GM23248 (cell line): ENCODE measurements around the gene IRAG1. TPM values are rescaled to one million over a fixed set of nuclear protein-coding genes. Genes with fewer than 3 reads are reported as not detected.

Experiments used
- DNase-seq: peaks from one replicate; pipeline ENCODE4 v3.0.0-alpha.2; 2015
- H2AFZ ChIP-seq: fragments of 200-600 bp; sonication (generic); 2 replicates; pipeline ENCODE4 v1.6.1; 2016; ENCODE audit warnings: antibody characterized with exemption
- H3F3A ChIP-seq: fragments of 200-600 bp; sonication (generic); 2 replicates; pipeline ENCODE4 v1.6.1; 2016; ENCODE audit warnings: mild to moderate bottlenecking, antibody characterized with exemption, mixed run types; ENCODE audit not compliant: insufficient read depth
- H3K27ac ChIP-seq: fragments of 200-600 bp; sonication (generic); 2 replicates; pipeline ENCODE4 v1.5.1; 2016; ENCODE audit warnings: mild to moderate bottlenecking
- H3K27me3 ChIP-seq: fragments of 200-600 bp; sonication (generic); replicated peaks from 2 replicates; pipeline ENCODE4 v1.6.1; 2016; ENCODE audit warnings: mild to moderate bottlenecking; ENCODE audit not compliant: insufficient read depth
- H3K36me3 ChIP-seq: fragments of 200-600 bp; sonication (generic); 2 replicates; pipeline ENCODE4 v1.6.1; 2016; ENCODE audit warnings: low read depth, mild to moderate bottlenecking
- H3K4me1 ChIP-seq: fragments of 200-600 bp; sonication (generic); 2 replicates; pipeline ENCODE4 v1.6.1; 2016; ENCODE audit warnings: mild to moderate bottlenecking; ENCODE audit not compliant: insufficient read depth
- H3K4me2 ChIP-seq: fragments of 200-600 bp; sonication (generic); one replicate; pipeline ENCODE4 v1.6.1; 2016; ENCODE audit warnings: mild to moderate bottlenecking; ENCODE audit not compliant: unreplicated experiment
- H3K4me3 ChIP-seq: fragments of 200-600 bp; sonication (generic); 2 replicates; pipeline ENCODE4 v1.5.1; 2016; ENCODE audit warnings: mild to moderate bottlenecking
- H3K79me2 ChIP-seq: fragments of 200-600 bp; sonication (generic); 2 replicates; pipeline ENCODE4 v1.6.1; 2016; ENCODE audit warnings: mild to moderate bottlenecking; ENCODE audit not compliant: insufficient read depth
- H3K9ac ChIP-seq: fragments of 200-600 bp; sonication (generic); 2 replicates; pipeline ENCODE4 v1.6.1; 2016; ENCODE audit warnings: mild to moderate bottlenecking
- H3K9me2 ChIP-seq: fragments of 200-600 bp; sonication (generic); 2 replicates; pipeline ENCODE4 v1.6.1; 2016; ENCODE audit warnings: mixed run types, mild to moderate bottlenecking, moderate library complexity; ENCODE audit not compliant: insufficient read depth
- H3K9me3 ChIP-seq: fragments of 200-600 bp; sonication (generic); one replicate; pipeline ENCODE4 v1.6.1; 2017; ENCODE audit warnings: low read depth
- H4K20me1 ChIP-seq: fragments of 200-600 bp; sonication (generic); 2 replicates; pipeline ENCODE4 v1.6.0; 2016; ENCODE audit not compliant: insufficient read depth
- EZH2 ChIP-seq: fragments of 200-600 bp; sonication (generic); IDR thresholded peaks from 2 replicates; pipeline ENCODE4 v1.6.1; 2018; ENCODE audit warnings: antibody characterized with exemption, mild to moderate bottlenecking; ENCODE audit not compliant: insufficient read depth, poor library complexity, severe bottlenecking
- EZH2phosphoT487 ChIP-seq: fragments of 200-600 bp; sonication (generic); IDR thresholded peaks from 2 replicates; pipeline ENCODE4 v1.6.1; 2018; ENCODE audit warnings: antibody characterized with exemption, moderate library complexity, mild to moderate bottlenecking, low read depth; ENCODE audit not compliant: insufficient read depth
- WGBS, 2 experiments: methylation state at CpG; one replicate each; pipeline ENCODE4 v1.1.6; 2015 to 2017; ENCODE audit warnings: low lambda C conversion rate in 2 of 2, low coverage in 1 of 2; ENCODE audit errors: missing lambda C conversion rate in 2 of 2; 5-methylcytosine and 5-hydroxymethylcytosine counted together
- in situ Hi-C: fragments of 300-500 bp; cut with MboI; formaldehyde crosslinking; loops from 2 replicates; pipeline ENCODE4 v1.15.0; 2020
- polyA plus RNA-seq: library from polyadenylated mRNA; unstranded; fragments of >200 nt; fragmentation: Nextera tagmentation; extraction: Ambion mirVana; gene quantifications from 2 replicates; pipeline ENCODE4 v1.2.1, GENCODE V29; 2016
- total RNA-seq: library from RNA; depleted of rRNA; stranded (reverse); fragments of >200 nt; shearing (Covaris generic); gene quantifications from 2 replicates; pipeline ENCODE4 v1.2.3, GENCODE V29; 2014

IRAG1 gene
- total and polyA plus RNA-seq, 2 experiments from 2014 or later: 5.3 to 6.7 TPM

DNA sequence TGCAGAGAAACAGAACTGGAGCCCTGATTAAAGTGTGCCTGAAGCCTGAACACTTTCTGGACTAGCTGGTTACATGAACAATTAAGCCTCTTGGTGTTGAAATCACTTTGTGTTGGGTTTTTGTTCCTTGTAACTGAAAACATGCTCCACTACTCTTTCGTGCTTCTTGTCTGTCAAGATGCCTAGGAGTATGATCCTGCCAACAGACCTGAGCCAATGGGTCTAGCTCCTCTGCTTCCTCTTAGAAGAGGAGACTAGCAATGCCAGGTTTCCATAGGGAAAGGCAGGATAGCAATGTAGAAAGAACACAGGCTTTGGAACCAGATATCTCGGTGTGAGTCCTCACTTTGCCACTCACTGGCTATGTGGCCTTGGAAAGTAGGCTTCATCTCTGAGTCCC, 40.3 kb downstream of the IRAG1 start:
- no peak overlapping the region for H3K9ac ChIP-seq
- H3K79me2 ChIP-seq: no peaks in the 10 kb centered on the region
- TF ChIP-seq EZH2 (no peak), EZH2phosphoT487 (no peak)
- H3K27me3 ChIP-seq: no peaks in the 10 kb centered on the region
- H2AFZ ChIP-seq: no peak overlapping the region
- H3K27ac ChIP-seq: no peak overlapping the region
- DNase-seq: no peak
- 68 to 81% methylated on average over 2 of the region's 2 CpGs for WGBS, 2 experiments
- H3K4me2 ChIP-seq: no peak overlapping the region
- no peak overlapping the region for H3K4me3 ChIP-seq
- no peaks in the 10 kb centered on the region for H4K20me1 ChIP-seq
- in situ Hi-C loops: loop anchor here (10.0 kb wide), 1 partner anchor 248 kb away; no protein-coding TSS in a partner anchor
- H3K9me2 ChIP-seq: no peaks in the 10 kb centered on the region
- H3K4me1 ChIP-seq: peaks cover 33% of the 10 kb centered on the region
- no peaks in the 10 kb centered on the region for H3K9me3 ChIP-seq
- H3K36me3 ChIP-seq: no peaks in the 10 kb centered on the region
- peaks cover 12% of the 10 kb centered on the region for H3F3A ChIP-seq

DNA sequence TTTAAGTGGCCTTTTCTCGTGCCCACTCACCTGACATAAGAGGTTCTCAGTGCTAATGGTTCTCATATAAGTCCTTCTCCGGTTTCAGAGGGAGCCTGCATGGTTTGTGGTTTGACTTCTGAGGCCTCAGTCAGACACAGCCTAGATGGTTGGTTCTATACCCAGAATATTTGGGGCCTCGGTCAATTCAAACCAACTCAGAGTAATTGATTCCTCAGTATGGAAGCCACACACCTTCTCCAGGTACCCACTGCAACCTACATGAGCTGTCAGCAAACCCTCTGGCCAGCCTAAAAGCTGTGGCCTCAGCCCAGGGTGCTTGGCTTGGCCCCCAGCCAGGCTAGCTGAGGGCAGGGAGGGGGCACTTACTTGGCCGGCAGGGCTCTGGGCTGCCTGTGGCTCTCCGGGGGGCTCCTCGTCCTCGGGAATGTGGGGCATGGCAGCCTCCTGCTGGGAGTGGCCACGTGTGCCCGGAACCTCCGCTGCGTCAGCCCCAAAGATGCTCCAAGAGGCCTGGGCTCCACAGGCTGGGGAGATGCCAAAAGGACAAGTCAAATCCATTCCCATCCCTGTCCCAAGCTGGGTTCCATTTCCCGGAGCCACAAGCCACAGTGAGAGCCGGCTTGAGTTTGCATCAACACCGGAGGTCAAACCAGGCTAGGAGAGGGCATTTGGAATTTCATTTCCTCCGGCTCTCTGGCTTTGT, 41.7 kb downstream of the IRAG1 start:
- no peak for DNase-seq
- TF ChIP-seq EZH2: no peak
- TF ChIP-seq EZH2phosphoT487: no peak
- Histone ChIP-seq H3K27me3 (no peaks in the 10 kb centered on the region), H3K27ac (no peak overlapping the region), H3K36me3 (no peaks in the 10 kb centered on the region), H3K4me2 (no peak overlapping the region), H3K4me1 (peaks cover 19% of the 10 kb centered on the region), H4K20me1 (no peaks in the 10 kb centered on the region), H3K9me3 (no peaks in the 10 kb centered on the region), H3K4me3 (no peak overlapping the region), H2AFZ (no peak overlapping the region), H3K9me2 (no peaks in the 10 kb centered on the region), H3F3A (peaks cover 6% of the 10 kb centered on the region; the same call in 1 of the 2 replicates), H3K79me2 (no peaks in the 10 kb centered on the region), H3K9ac (no peak overlapping the region)
- in situ Hi-C loops: loop anchor here (10.0 kb wide), 1 partner anchor 247 kb away; no protein-coding TSS in a partner anchor
- 90 to 92% methylated on average over 12 to 15 of the region's 15 CpGs for WGBS, 2 experiments

DNA sequence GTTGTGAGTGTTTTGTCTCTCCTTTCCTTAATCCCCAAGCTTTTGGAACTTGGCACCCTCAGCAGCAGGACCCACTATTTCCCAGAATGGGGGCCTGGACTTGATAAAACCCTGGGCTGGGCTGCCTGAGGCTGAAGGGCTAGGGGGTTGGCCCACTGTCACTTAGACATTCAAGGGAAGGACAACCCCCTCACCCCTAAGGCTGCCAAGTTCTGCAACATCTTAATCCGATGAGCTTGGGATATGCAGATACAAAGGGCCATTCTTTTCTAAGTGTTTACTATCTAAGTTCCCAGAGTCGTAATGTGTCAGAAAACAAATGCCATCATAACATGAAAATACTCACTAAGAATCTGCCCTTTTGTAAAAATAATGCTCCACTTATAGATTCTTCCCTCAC, 42.9 kb downstream of the IRAG1 start:
- no peaks in the 10 kb centered on the region for H3K79me2 ChIP-seq
- peaks cover 7% of the 10 kb centered on the region; the same call in 1 of the 2 replicates for H3K4me1 ChIP-seq
- TF ChIP-seq EZH2phosphoT487 (no peak), EZH2 (no peak)
- 94 to 100% methylated on average over 2 of the region's 2 CpGs for WGBS, 2 experiments
- no peaks in the 10 kb centered on the region for H4K20me1 ChIP-seq
- no peak overlapping the region for H3K9ac ChIP-seq
- H3F3A ChIP-seq: peaks cover 6% of the 10 kb centered on the region; the same call in 1 of the 2 replicates
- H3K9me3 ChIP-seq: no peaks in the 10 kb centered on the region
- no peak overlapping the region for H3K4me2 ChIP-seq
- no peaks in the 10 kb centered on the region for H3K9me2 ChIP-seq
- no peak overlapping the region for H2AFZ ChIP-seq
- H3K27ac ChIP-seq: no peak overlapping the region
- no peak for DNase-seq
- no peaks in the 10 kb centered on the region for H3K27me3 ChIP-seq
- no peaks in the 10 kb centered on the region for H3K36me3 ChIP-seq
- in situ Hi-C loops: loop anchor here (10.0 kb wide), 1 partner anchor 246 kb away; no protein-coding TSS in a partner anchor
- no peak overlapping the region for H3K4me3 ChIP-seq

DNA sequence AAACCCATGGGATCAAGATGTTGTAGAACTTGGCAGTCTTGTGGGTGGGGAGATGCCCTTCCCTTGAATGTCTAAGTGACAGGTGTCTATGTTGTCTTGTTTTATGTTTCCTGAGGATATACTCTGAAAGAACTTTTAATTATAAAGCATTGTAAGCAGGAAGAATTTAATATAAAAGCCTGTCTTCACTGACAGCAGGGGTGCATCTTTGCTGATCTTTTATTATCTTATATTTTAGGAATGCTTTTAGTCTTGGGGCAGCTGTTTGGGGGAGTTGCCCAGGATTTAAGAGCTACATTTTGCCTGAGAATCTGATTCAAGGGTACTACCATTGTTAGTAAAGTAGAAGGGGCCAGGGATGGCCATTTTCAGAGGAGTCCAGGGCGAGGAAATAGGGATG, 43.4 kb downstream of the IRAG1 start:
- no peaks in the 10 kb centered on the region for H3K36me3 ChIP-seq
- H3F3A ChIP-seq: peaks cover 3% of the 10 kb centered on the region; the same call in 1 of the 2 replicates
- H3K4me3 ChIP-seq: no peak overlapping the region
- DNase-seq: no peak
- no peak for TF ChIP-seq EZH2
- no peak for TF ChIP-seq EZH2phosphoT487
- no peaks in the 10 kb centered on the region for H4K20me1 ChIP-seq
- no peaks in the 10 kb centered on the region for H3K9me3 ChIP-seq
- H2AFZ ChIP-seq: no peak overlapping the region
- no peaks in the 10 kb centered on the region for H3K9me2 ChIP-seq
- no peak overlapping the region for H3K27ac ChIP-seq
- no peaks in the 10 kb centered on the region for H3K79me2 ChIP-seq
- 44 to 54% methylated on average over 1 of the region's 1 CpG for whole genome bisulfite sequencing, 2 experiments
- H3K9ac ChIP-seq: no peak overlapping the region
- H3K27me3 ChIP-seq: no peaks in the 10 kb centered on the region
- H3K4me1 ChIP-seq: peaks cover 2% of the 10 kb centered on the region; the same call in 1 of the 2 replicates
- in situ Hi-C loops: loop anchor here (10.0 kb wide), 1 partner anchor 245 kb away; no protein-coding TSS in a partner anchor
- no peak overlapping the region for H3K4me2 ChIP-seq
